ENCODE data around the gene SLC27A1.

SLC27A1 gene

GRCh38 chr19:17541184-17541759, 70.9 kb downstream of the SLC27A1 start:
- no peaks in the 10 kb centered on the region for H3K36me3 ChIP-seq (ENCODE audit: control insufficient read depth in 2 of 2, insufficient read depth in 1 of 2, low read length in 2 of 2)
- no peaks in the 10 kb centered on the region for H3K4me1 ChIP-seq (ENCODE audit: control insufficient read depth, insufficient read depth, low read length)
- H3K27ac ChIP-seq (ENCODE audit: extremely low read depth, low read depth, low read length): no peak overlapping the region
- ChIA-PET POLR2A (no interaction called here), CTCF (interaction anchor here (0.6 to 0.7 kb wide), 2 partner anchors 45 to 93 kb away, joined by 3 read pairs; no protein-coding TSS in a partner anchor)
- no peaks in the 10 kb centered on the region for H3K9me3 ChIP-seq (ENCODE audit: control insufficient read depth, insufficient read depth, low read depth, low read length)
- H3K4me3 ChIP-seq (ENCODE audit: low read depth, low read length): no peak overlapping the region
- TF ChIP-seq SP3 (tag by site-specific recombination; IDR thresholded peaks at IDR 0.05) (no peak), REST (tag by site-specific recombination; IDR thresholded peaks at IDR 0.05) (peak; percentile 55), YY1 (tag by site-specific recombination; IDR thresholded peaks at IDR 0.05) (no peak), ZNF76 (tag by site-specific recombination; IDR thresholded peaks at IDR 0.05; ENCODE audit: borderline replicate concordance, low read depth) (no peak), ZNF280D (tag by site-specific recombination; IDR thresholded peaks at IDR 0.05) (peak; percentile 80; the same call in 1 of the 2 replicates), ZNF548 (tag by site-specific recombination; IDR thresholded peaks at IDR 0.05) (no peak), ZBTB17 (tag by site-specific recombination; IDR thresholded peaks at IDR 0.05) (no peak), ZBTB7A (tag by site-specific recombination; IDR thresholded peaks at IDR 0.05; ENCODE audit: low read depth) (no peak), ZFHX2 (tag by site-specific recombination; conservative IDR thresholded peaks at IDR 0.05) (no peak), ZNF521 (tag by site-specific recombination; IDR thresholded peaks at IDR 0.05) (no peak), ZBTB48 (tag by site-specific recombination; IDR thresholded peaks at IDR 0.05) (no peak)

- H3K4me1 ChIP-seq (ENCODE audit: control insufficient read depth, insufficient read depth, low read length): no peaks in the 10 kb centered on the region
- ChIA-PET CTCF (interaction anchor here (0.6 kb wide), 1 partner anchor 46 kb away, joined by 3 read pairs; no protein-coding TSS in a partner anchor), POLR2A (no interaction called here)
- H3K27ac ChIP-seq (ENCODE audit: extremely low read depth, low read depth, low read length): no peak overlapping the region
- no peaks in the 10 kb centered on the region for H3K9me3 ChIP-seq (ENCODE audit: control insufficient read depth, insufficient read depth, low read depth, low read length)
- H3K36me3 ChIP-seq (ENCODE audit: control insufficient read depth in 2 of 2, insufficient read depth in 1 of 2, low read length in 2 of 2): no peaks in the 10 kb centered on the region
- H3K4me3 ChIP-seq (ENCODE audit: low read depth, low read length): no peak overlapping the region
- TF ChIP-seq ZNF580 (tag by site-specific recombination; IDR thresholded peaks at IDR 0.05): no peak
- TF ChIP-seq ZFP37 (tag by site-specific recombination; IDR thresholded peaks at IDR 0.05): no peak
- TF ChIP-seq ZNF76 (tag by site-specific recombination; IDR thresholded peaks at IDR 0.05; ENCODE audit: borderline replicate concordance, low read depth): no peak
- TF ChIP-seq TCF7L2 (IDR thresholded peaks at IDR 0.05; ENCODE audit: borderline replicate concordance, low read depth, low read length): no peak
- TF ChIP-seq PBX3 (CRISPR knock-in tag; IDR thresholded peaks at IDR 0.05): no peak
- TF ChIP-seq ZNF645 (tag by site-specific recombination; IDR thresholded peaks at IDR 0.05): no peak
- no peak for TF ChIP-seq ZNF449 (tag by site-specific recombination; IDR thresholded peaks at IDR 0.05)
- TF ChIP-seq GLIS2 (tag by site-specific recombination; IDR thresholded peaks at IDR 0.05): no peak
- no peak for TF ChIP-seq ZNF585B (tag by site-specific recombination; IDR thresholded peaks at IDR 0.05)
- TF ChIP-seq REST (tag by site-specific recombination; IDR thresholded peaks at IDR 0.05): no peak
Observed at GRCh38 chr19:17542042-17542441, 71.7 kb downstream of the SLC27A1 start.
